GM12873 (cell line): Measurements from ENCODE around the gene PPP1R37.

Experiments
- TF ChIP-seq, protein P1 (sequence below): IDR thresholded peaks from 2 replicates; pipeline ENCODE4 v1.5.1; 2012; ENCODE audit warnings: low read depth, mild to moderate bottlenecking, moderate library complexity, low read length, control low read depth; ENCODE audit not compliant: insufficient read depth; ENCODE audit errors: missing control alignments

Gene PPP1R37

DNA sequence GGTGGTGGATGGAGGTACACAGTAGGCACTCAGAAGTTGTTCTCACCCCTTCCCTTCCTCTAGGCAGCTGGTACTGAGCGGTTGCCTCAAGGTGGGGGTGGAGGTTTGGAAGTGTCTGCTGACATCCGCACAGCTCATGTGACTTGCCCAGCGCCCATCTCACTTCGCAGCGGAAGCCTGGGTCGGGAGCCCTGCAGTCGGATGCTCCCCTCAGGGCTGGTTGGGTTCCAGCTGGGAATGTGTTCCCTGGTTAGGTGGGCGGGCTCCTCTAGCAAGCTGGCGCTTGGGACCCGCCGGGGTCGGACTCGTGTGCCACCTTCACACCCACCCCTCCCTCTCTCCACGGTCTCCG, 10.2 kb downstream of the PPP1R37 start:
- TF ChIP-seq, protein P1, sequence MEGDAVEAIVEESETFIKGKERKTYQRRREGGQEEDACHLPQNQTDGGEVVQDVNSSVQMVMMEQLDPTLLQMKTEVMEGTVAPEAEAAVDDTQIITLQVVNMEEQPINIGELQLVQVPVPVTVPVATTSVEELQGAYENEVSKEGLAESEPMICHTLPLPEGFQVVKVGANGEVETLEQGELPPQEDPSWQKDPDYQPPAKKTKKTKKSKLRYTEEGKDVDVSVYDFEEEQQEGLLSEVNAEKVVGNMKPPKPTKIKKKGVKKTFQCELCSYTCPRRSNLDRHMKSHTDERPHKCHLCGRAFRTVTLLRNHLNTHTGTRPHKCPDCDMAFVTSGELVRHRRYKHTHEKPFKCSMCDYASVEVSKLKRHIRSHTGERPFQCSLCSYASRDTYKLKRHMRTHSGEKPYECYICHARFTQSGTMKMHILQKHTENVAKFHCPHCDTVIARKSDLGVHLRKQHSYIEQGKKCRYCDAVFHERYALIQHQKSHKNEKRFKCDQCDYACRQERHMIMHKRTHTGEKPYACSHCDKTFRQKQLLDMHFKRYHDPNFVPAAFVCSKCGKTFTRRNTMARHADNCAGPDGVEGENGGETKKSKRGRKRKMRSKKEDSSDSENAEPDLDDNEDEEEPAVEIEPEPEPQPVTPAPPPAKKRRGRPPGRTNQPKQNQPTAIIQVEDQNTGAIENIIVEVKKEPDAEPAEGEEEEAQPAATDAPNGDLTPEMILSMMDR = no peak

DNA sequence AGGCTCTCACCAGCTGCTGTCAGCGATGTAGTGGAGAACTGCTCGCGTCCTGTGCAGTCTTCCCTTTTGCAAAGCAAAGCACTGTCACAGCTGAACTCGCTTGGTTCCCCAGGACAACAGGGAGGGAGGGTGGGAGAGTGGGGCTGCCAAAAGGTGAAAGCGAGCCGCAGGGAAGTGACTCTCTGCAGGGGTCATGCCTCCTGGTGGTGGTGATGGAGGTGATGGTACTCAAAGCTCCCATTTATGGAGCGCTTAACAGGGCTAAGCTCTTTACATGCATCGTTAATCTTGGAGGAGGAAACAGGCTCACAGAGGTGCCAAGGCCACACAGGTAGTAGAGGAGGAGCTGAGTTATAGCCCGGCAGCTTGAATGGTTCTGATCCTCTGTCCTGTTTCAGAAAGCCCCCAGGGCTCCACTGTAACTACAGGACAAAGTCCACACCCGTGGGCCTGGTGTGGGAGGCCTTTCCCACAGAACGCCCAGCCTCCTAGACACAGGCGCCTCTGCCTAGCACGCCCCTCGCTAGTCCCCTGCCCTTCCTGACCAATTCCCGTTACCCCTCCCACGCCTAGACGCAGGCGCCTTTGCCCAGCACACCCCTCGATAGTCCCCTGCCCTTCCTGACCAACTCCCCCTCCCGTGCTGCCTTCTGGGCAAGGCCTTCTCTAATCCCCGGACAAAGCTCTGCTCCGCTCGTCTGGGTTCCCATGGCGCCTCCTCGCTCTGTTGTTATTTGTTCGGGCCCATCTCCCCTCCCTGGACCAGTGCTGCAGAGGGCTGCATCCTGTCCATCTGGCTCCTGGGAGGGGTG, 10.7 kb downstream of the PPP1R37 start:
- TF ChIP-seq, protein P1 = no peak

DNA sequence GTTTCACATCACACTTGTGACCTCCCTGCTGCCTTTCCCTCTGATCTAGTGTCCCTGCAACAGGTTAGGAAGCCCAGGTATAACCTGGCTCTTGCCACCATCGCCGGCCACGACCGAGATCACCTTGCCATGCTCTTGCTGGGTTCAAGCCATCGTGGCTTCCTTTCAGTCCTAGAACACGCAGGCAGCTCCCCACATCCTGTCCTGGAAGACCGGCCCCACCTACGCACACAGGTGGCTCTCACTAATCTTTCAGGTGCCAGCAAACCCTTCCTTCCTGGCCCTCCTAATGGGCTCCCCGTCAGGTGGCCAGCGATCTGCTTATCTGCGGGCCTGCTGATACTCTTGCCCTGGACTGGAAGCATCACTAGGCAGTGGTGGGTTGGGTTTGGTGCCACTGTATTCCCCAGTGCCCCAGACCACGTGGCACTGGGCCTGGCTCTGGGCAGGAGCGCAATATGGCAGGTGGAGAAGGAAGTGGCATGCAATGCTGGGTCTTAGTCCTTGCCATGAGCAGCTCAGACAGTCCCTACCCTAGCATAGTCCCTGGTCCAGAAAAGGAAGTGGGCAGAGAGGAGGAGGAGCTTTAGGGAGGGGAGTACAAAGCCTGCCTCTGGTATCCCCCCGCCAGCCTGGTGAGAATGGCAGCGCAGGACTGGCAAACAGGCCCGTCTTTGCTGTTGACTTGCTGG, 11.8 kb downstream of the PPP1R37 start:
- TF ChIP-seq, protein P1 = no peak

- TF ChIP-seq, protein P1 = no peak
Observed at GRCh38 chr19:45107621-45108150, 14.7 kb downstream of the PPP1R37 start.

DNA sequence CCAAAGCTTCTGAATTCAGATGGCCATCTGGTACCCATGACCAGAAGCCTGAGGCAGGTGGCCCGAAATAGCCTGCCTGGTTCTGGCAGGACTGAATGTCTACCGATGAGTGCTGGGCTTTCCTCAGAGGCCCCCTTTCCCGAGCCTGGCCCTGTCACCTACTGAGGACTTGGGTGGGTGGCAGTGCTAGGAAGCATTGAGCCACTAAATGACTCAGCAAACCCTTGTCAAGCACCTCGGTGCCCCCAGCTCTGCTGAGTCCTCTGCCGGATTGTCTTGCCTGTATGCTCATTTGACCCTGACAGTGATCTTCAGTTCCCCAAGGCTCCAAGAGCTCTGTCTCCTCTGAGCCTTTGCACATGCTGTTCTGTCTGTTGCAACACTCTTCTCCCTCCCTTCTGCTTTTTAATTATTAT, 17.9 kb downstream of the PPP1R37 start:
- TF ChIP-seq, protein P1 = no peak

DNA sequence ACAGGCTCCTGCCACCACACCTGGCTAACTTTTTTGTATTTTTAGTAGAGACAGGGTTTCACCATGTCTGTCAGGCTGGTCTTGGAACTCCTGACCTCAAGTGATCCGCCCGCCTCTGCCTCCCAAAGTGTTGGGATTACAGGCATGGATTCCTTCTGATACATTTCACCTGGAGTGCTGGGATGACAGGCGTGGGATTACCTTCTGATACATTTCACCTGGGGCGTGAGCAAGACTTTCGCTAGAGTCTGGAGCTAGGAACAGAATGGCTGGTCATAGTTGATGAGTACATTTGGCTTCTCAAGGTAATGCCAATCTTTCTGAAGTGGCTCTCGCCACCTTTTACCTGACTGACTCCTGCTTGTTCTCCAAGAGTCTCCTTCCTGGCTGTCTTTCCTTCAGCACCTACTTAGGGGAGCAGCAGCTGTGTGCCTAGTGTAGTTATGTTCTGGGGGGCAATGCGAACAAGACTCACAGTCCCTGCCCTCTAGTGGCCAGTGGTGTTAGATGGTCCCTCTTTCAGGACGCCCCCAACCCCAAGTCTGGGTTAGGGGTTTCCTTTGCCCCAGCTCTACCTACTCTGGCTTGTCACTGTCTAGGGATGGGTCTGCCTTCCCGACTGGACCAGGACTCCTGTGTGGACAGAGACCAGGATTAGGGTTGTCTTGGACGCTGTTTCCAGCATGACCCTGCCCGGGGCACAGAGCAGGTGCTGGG, 19.3 kb downstream of the PPP1R37 start:
- TF ChIP-seq, protein P1 = peak; percentile 33

- TF ChIP-seq, protein P1 = no peak
Observed at GRCh38 chr19:45113628-45114027, 20.6 kb downstream of the PPP1R37 start.
